Measurements from ENCODE around the gene LAMC2.
"Not testable (repeated sequence)": the region's sequence is repeated elsewhere in the genome, so short reads cannot be mapped to it uniquely, and the experiment has no call there.

LAMC2 gene

GRCh38 chr1:183236158-183236725 lies 50.2 kb downstream of the LAMC2 start:
- DNase-seq (ENCODE audit: low read depth in 1 of 2, low spot score in 1 of 2), result no peak

GRCh38 chr1:183237046-183237445 lies 51.0 kb downstream of the LAMC2 start:
- DNase-seq (ENCODE audit: low read depth in 1 of 2, low spot score in 1 of 2), result no peak

GRCh38 chr1:183238071-183238470 lies 52.0 kb downstream of the LAMC2 start:
- DNase-seq (ENCODE audit: low read depth in 1 of 2, low spot score in 1 of 2), result no peak

GRCh38 chr1:183239220-183239742 lies 53.2 kb downstream of the LAMC2 start:
- no peak for DNase-seq (ENCODE audit: low read depth in 1 of 2, low spot score in 1 of 2)

GRCh38 chr1:183239793-183240525 lies 53.9 kb downstream of the LAMC2 start:
- DNase-seq (ENCODE audit: low read depth in 1 of 2, low spot score in 1 of 2), result no peak

- DNase-seq (ENCODE audit: low read depth in 1 of 2, low spot score in 1 of 2), result no peak
Observed at GRCh38 chr1:183240526-183240825, 54.4 kb downstream of the LAMC2 start.

- DNase-seq (ENCODE audit: low read depth in 1 of 2, low spot score in 1 of 2), result not testable (repeated sequence)
Observed at GRCh38 chr1:183240853-183241252, 54.8 kb downstream of the LAMC2 start.

GRCh38 chr1:183241471-183241870 lies 55.4 kb downstream of the LAMC2 start:
- no peak for DNase-seq (ENCODE audit: low read depth in 1 of 2, low spot score in 1 of 2)

- no peak for DNase-seq (ENCODE audit: low read depth in 1 of 2, low spot score in 1 of 2)
Observed at GRCh38 chr1:183242556-183242955, 56.5 kb downstream of the LAMC2 start.

GRCh38 chr1:183243161-183244050 lies 57.3 kb downstream of the LAMC2 start:
- no peak for DNase-seq (ENCODE audit: low read depth in 1 of 2, low spot score in 1 of 2)

- no peak for DNase-seq (ENCODE audit: low read depth in 1 of 2, low spot score in 1 of 2)
Observed at GRCh38 chr1:183244466-183244865, 58.4 kb downstream of the LAMC2 start.

GRCh38 chr1:183245357-183245756 lies 59.3 kb downstream of the LAMC2 start:
- DNase-seq (ENCODE audit: low read depth in 1 of 2, low spot score in 1 of 2), result no peak

GRCh38 chr1:183246436-183246835 lies 60.4 kb downstream of the LAMC2 start:
- no peak for DNase-seq (ENCODE audit: low read depth in 1 of 2, low spot score in 1 of 2)

GRCh38 chr1:183247066-183247465 lies 61.0 kb downstream of the LAMC2 start:
- DNase-seq (ENCODE audit: low read depth in 1 of 2, low spot score in 1 of 2), result no peak

GRCh38 chr1:183247484-183247883 lies 61.4 kb downstream of the LAMC2 start:
- DNase-seq (ENCODE audit: low read depth in 1 of 2, low spot score in 1 of 2), result no peak

GRCh38 chr1:183247931-183248330 lies 61.9 kb downstream of the LAMC2 start:
- no peak for DNase-seq (ENCODE audit: low read depth in 1 of 2, low spot score in 1 of 2)

- DNase-seq (ENCODE audit: low read depth in 1 of 2, low spot score in 1 of 2), result no peak
Observed at GRCh38 chr1:183248989-183249691, 63.1 kb downstream of the LAMC2 start.

- no peak for DNase-seq (ENCODE audit: low read depth in 1 of 2, low spot score in 1 of 2)
Observed at GRCh38 chr1:183249941-183250452, 63.9 kb downstream of the LAMC2 start.

GRCh38 chr1:183251101-183251958 lies 65.3 kb downstream of the LAMC2 start:
- no peak for DNase-seq (ENCODE audit: low read depth in 1 of 2, low spot score in 1 of 2)

- DNase-seq (ENCODE audit: low read depth in 1 of 2, low spot score in 1 of 2), result no peak
Observed at GRCh38 chr1:183251959-183252450, 65.9 kb downstream of the LAMC2 start.

Measured in activated CD4-positive, alpha-beta T cell treated with anti-CD3 and anti-CD28 coated beads, Interleukin-2, amount 50 U/mL, for 24 hours (primary cell).